SU-DHL-6 (cell line): Measurements from ENCODE around the gene NNAT.

Experiments used
- EZH2phosphoT487 ChIP-seq: fragments of 200-600 bp; sonication (generic), shearing (Covaris generic); conservative IDR thresholded peaks from 2 replicates; pipeline ENCODE4 v1.6.1; 2018; ENCODE audit warnings: mild to moderate bottlenecking, antibody characterized with exemption, low read length, moderate library complexity, mixed read lengths
- TF ChIP-seq, protein P1 (sequence below): fragments of 200-600 bp; sonication (generic); IDR thresholded peaks from one replicate; pipeline ENCODE4 v1.5.1; 2017; ENCODE audit warnings: antibody characterized with exemption, mild to moderate bottlenecking, low read length, moderate library complexity; ENCODE audit not compliant: insufficient read depth, poor library complexity, severe bottlenecking

DNA sequence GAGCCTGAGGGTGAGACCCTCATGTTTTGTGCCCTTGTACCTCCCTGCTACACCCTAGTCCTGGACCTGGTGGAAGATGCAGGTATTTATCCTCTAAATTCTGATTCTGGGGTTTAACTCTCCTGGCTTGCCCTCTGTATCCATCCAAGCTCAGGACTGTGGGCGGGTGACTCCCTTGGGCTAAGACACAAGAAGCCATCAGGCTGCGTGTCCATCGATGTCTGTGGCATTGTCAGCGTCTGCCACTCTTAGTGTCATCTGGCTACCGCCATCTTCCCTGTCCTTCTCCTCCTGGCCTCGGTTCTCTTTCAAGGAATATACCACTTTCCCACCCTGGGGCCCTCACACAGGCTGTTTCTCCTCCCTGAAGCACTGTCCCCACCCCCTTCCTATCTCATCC lies 35.5 kb downstream of the NNAT start:
- TF ChIP-seq, protein P1, sequence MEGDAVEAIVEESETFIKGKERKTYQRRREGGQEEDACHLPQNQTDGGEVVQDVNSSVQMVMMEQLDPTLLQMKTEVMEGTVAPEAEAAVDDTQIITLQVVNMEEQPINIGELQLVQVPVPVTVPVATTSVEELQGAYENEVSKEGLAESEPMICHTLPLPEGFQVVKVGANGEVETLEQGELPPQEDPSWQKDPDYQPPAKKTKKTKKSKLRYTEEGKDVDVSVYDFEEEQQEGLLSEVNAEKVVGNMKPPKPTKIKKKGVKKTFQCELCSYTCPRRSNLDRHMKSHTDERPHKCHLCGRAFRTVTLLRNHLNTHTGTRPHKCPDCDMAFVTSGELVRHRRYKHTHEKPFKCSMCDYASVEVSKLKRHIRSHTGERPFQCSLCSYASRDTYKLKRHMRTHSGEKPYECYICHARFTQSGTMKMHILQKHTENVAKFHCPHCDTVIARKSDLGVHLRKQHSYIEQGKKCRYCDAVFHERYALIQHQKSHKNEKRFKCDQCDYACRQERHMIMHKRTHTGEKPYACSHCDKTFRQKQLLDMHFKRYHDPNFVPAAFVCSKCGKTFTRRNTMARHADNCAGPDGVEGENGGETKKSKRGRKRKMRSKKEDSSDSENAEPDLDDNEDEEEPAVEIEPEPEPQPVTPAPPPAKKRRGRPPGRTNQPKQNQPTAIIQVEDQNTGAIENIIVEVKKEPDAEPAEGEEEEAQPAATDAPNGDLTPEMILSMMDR: no peak
- no peak for TF ChIP-seq EZH2phosphoT487
